Prostate gland (tissue), 2 donors: ENCODE measurements around the gene AGAP2. TPM values are rescaled to one million over a fixed set of nuclear protein-coding genes. Genes with fewer than 3 reads are reported as not detected.

Experiments used
- DNase-seq: peaks from one replicate; pipeline ENCODE4 v3.0.0-alpha.2; 2019; ENCODE audit warnings: low spot score
- H3K27ac ChIP-seq, 2 donors: fragments of 200-600 bp; sonication (generic); 2 replicates each; pipeline ENCODE4 v1.5.1; 2017 to 2019
- H3K27me3 ChIP-seq: fragments of 200-600 bp; sonication (generic); replicated peaks from 2 replicates; pipeline ENCODE4 v1.5.1; 2019; ENCODE audit not compliant: insufficient read depth
- H3K36me3 ChIP-seq, 2 donors: fragments of 200-600 bp; sonication (generic); 1 replicate in 1 of 2; 2 replicates in 1 of 2; pipeline versions ENCODE4 v1.5.1 to v1.8.1; 2017 to 2019
- H3K4me1 ChIP-seq: fragments of 200-600 bp; sonication (generic); replicated peaks from 2 replicates; pipeline ENCODE4 v1.5.1; 2019
- H3K4me3 ChIP-seq, 2 donors: fragments of 200-600 bp; sonication (generic); 2 replicates each; pipeline ENCODE4 v1.5.1; 2017 to 2019
- H3K9me3 ChIP-seq: fragments of 200-600 bp; sonication (generic); 2 replicates; pipeline ENCODE4 v1.5.1; 2017
- CTCF ChIP-seq, 4 experiments: fragments of 200-600 bp in 2 of 4; fragments of 450-650 bp in 2 of 4; sonication (generic) in 2 of 4; IDR thresholded peaks; 1 replicate in 3 of 4; 2 replicates in 1 of 4; pipeline ENCODE4 v1.5.1; 2016 to 2019; ENCODE audit warnings: antibody characterized with exemption in 4 of 4, mild to moderate bottlenecking in 2 of 4, moderate library complexity in 2 of 4
- POLR2A ChIP-seq: fragments of 450-650 bp; IDR thresholded peaks from one replicate; pipeline ENCODE4 v1.6.1; 2016; ENCODE audit warnings: antibody characterized with exemption, mild to moderate bottlenecking
- POLR2AphosphoS5 ChIP-seq: sonication (generic); formaldehyde crosslinking; IDR thresholded peaks from one replicate; pipeline ENCODE4 v1.6.1; 2017; ENCODE audit warnings: antibody characterized with exemption
- WGBS: methylation state at CpG from one replicate; pipeline ENCODE4 v1.1.5; 2018; 5-methylcytosine and 5-hydroxymethylcytosine counted together
- intact Hi-C: fragments of 100-400 bp; cut with DNase I; formaldehyde crosslinking; loops from one replicate; pipeline ENCODE4 v1.14.2; 2022
- total RNA-seq, 2 donors: library from RNA; depleted of rRNA; stranded (reverse); fragments of >200 nt; gene quantifications; one replicate each; pipeline ENCODE4 v1.1.0, GENCODE V29; 2016

Gene AGAP2
- total RNA-seq, 2 donors from 2014 or later: 0.82 to 4.2 TPM

- Histone ChIP-seq H3K4me1 (peaks cover 19% of the 10 kb centered on the region), H3K27ac (no peak overlapping the region), H3K4me3 (peak overlapping the region in 1 of 2 donors; percentile 16), H3K9me3 (no peaks in the 10 kb centered on the region), H3K27me3 (no peaks in the 10 kb centered on the region), H3K36me3 (no peaks in the 10 kb centered on the region)
- WGBS: 6% methylated on average over 40 of the region's 40 CpGs
- DNase-seq: no peak
- intact Hi-C loops: no loop called here
- TF ChIP-seq POLR2A: no peak
- no peak for TF ChIP-seq POLR2AphosphoS5
- TF ChIP-seq CTCF (IDR thresholded peaks at IDR 0.05): no peak
Measured at GRCh38 chr12:57765698-57766463, 27.3 kb upstream of the AGAP2 start.

GRCh38 chr12:57765003-57765697 lies 26.6 kb upstream of the AGAP2 start:
- intact Hi-C loops: no loop called here
- Histone ChIP-seq H3K4me3 (peak overlapping the region; percentile 7 to 15), H3K27me3 (no peaks in the 10 kb centered on the region), H3K9me3 (no peaks in the 10 kb centered on the region), H3K27ac (no peak overlapping the region), H3K4me1 (peaks cover 19% of the 10 kb centered on the region), H3K36me3 (no peaks in the 10 kb centered on the region)
- TF ChIP-seq POLR2AphosphoS5: no peak
- peak in 1 of 4 experiments; percentile 25 for TF ChIP-seq CTCF (IDR thresholded peaks at IDR 0.05)
- WGBS: under 1% methylated on average over 20 of the region's 60 CpGs
- DNase-seq: no peak

GRCh38 chr12:57764662-57765002 lies 26.1 kb upstream of the AGAP2 start:
- intact Hi-C loops: no loop called here
- Histone ChIP-seq H3K4me3 (peak overlapping the region; percentile 7 to 15), H3K4me1 (peaks cover 19% of the 10 kb centered on the region), H3K36me3 (no peaks in the 10 kb centered on the region), H3K27ac (no peak overlapping the region), H3K27me3 (no peaks in the 10 kb centered on the region), H3K9me3 (no peaks in the 10 kb centered on the region)
- TF ChIP-seq POLR2AphosphoS5 (no peak), POLR2A (no peak), CTCF (IDR thresholded peaks at IDR 0.05) (no peak)
- DNase-seq: no peak
- 16% methylated on average over 17 of the region's 17 CpGs for WGBS

GRCh38 chr12:57763881-57764661 lies 25.5 kb upstream of the AGAP2 start:
- 79% methylated on average over 6 of the region's 6 CpGs for WGBS
- Histone ChIP-seq H3K27me3 (no peaks in the 10 kb centered on the region), H3K9me3 (no peaks in the 10 kb centered on the region)

More at GRCh38 chr12:57763881-57764661, 25.5 kb upstream of the AGAP2 start:
- Histone ChIP-seq H3K4me1 (peaks cover 19% of the 10 kb centered on the region), H3K27ac (no peak overlapping the region), H3K4me3 (no peak overlapping the region), H3K36me3 (no peaks in the 10 kb centered on the region)
- no peak for TF ChIP-seq POLR2A
- no peak for TF ChIP-seq CTCF (IDR thresholded peaks at IDR 0.05)
- no peak for TF ChIP-seq POLR2AphosphoS5
- intact Hi-C loops: no loop called here
- DNase-seq: no peak
